ENCODE data around the gene SPATA46.

GRCh38 chr1:162416215-162416614 lies 39.6 kb upstream of the SPATA46 start:
- no peak for TF ChIP-seq CTCF (IDR thresholded peaks at IDR 0.05)
- TF ChIP-seq YY1 (IDR thresholded peaks at IDR 0.05; ENCODE audit: low read depth), result no peak
- no peak for TF ChIP-seq RAD21 (IDR thresholded peaks at IDR 0.05; ENCODE audit: low read length)
- no peak for TF ChIP-seq TAF1 (IDR thresholded peaks at IDR 0.05; ENCODE audit: borderline replicate concordance, low read depth, low read length)
- no peak for TF ChIP-seq RFX5 (IDR thresholded peaks at IDR 0.05; ENCODE audit: low read length)
